ENCODE results near the gene SBNO2.

Gene SBNO2

GRCh38 chr19:1155352-1156304 lies 18.4 kb downstream of the SBNO2 start:
- Histone ChIP-seq H3K27ac (peak overlapping the region; percentile 93 to 94), H3K4me3 (peak overlapping the region; percentile 63)
- TF ChIP-seq CTCF (IDR thresholded peaks at IDR 0.05): no peak
- no peak for DNase-seq (ENCODE audit: low spot score)

GRCh38 chr19:1154731-1155351 lies 19.2 kb downstream of the SBNO2 start:
- TF ChIP-seq CTCF (IDR thresholded peaks at IDR 0.05): no peak
- Histone ChIP-seq H3K4me3 (peak overlapping the region; percentile 63), H3K27ac (peak overlapping the region; percentile 93 to 94)
- DNase-seq (ENCODE audit: low spot score): peak; percentile 94

- H3K4me3 ChIP-seq: peak overlapping the region; percentile 63
- TF ChIP-seq CTCF (IDR thresholded peaks at IDR 0.05): no peak
These were observed 20.0 kb downstream of the SBNO2 start for GRCh38 chr19:1153891-1154730.

GRCh38 chr19:1151917-1152587 lies 22.0 kb downstream of the SBNO2 start:
- TF ChIP-seq CTCF (IDR thresholded peaks at IDR 0.05): no peak
- no peak for DNase-seq (ENCODE audit: low spot score)
- Histone ChIP-seq H3K4me3 (peak overlapping the region; percentile 65), H3K27ac (peak overlapping the region; percentile 64 to 87)

More at GRCh38 chr19:1153891-1154730, 20.0 kb downstream of the SBNO2 start:
- no peak for DNase-seq (ENCODE audit: low spot score)
- peak overlapping the region; percentile 93 to 94 for H3K27ac ChIP-seq

- H3K4me3 ChIP-seq: peak overlapping the region; percentile 65
- DNase-seq (ENCODE audit: low spot score): no peak
- peak overlapping the region; percentile 37 to 87 for H3K27ac ChIP-seq
These were observed 22.9 kb downstream of the SBNO2 start for GRCh38 chr19:1151037-1151724.

More at GRCh38 chr19:1151037-1151724, 22.9 kb downstream of the SBNO2 start:
- TF ChIP-seq CTCF (IDR thresholded peaks at IDR 0.05): no peak
